ENCODE measurements around the gene TOMM40L.

The TOMM40L gene

GRCh38 chr1:161274874-161275273, 49.0 kb downstream of the TOMM40L start:
- TF ChIP-seq CTCF (conservative IDR thresholded peaks at IDR 0.05; ENCODE audit: control insufficient read depth, insufficient read depth, low read depth, low read length): no peak
- DNase-seq (ENCODE audit: low read depth): no peak
- H3K4me3 ChIP-seq (ENCODE audit: control insufficient read depth, low read depth, low read length): no peak overlapping the region

All from fibroblast of mammary gland (primary cell).